HG02759 (cell line): ENCODE measurements around the gene IKBKG.
"Not testable (repeated sequence)": the region's sequence is repeated elsewhere in the genome, so short reads cannot be mapped to it uniquely, and the experiment has no call there.

Source experiments
- ATAC-seq: cut with Tn5 transposase; IDR thresholded peaks from one replicate; pipeline ENCODE4 v1.9.1; 2021; ENCODE audit warnings: mild to moderate bottlenecking, moderate library complexity; ENCODE audit not compliant: unreplicated experiment

Gene IKBKG

GRCh38 chrX:154525606-154526490, 21.6 kb upstream of the IKBKG start:
- no peak for ATAC-seq

- peak; percentile 69 for ATAC-seq
Observed at GRCh38 chrX:154526901-154527675, 20.3 kb upstream of the IKBKG start.

GRCh38 chrX:154529206-154529612, 18.2 kb upstream of the IKBKG start:
- ATAC-seq = no peak

- ATAC-seq = no peak
Observed at GRCh38 chrX:154530286-154530685, 17.1 kb upstream of the IKBKG start.

- ATAC-seq = no peak
Observed at GRCh38 chrX:154531626-154532025, 15.8 kb upstream of the IKBKG start.

- no peak for ATAC-seq
Observed at GRCh38 chrX:154532690-154533089, 14.7 kb upstream of the IKBKG start.

- peak; percentile 95 for ATAC-seq
Observed at GRCh38 chrX:154534526-154535322, 12.7 kb upstream of the IKBKG start.

GRCh38 chrX:154535892-154536291, 11.5 kb upstream of the IKBKG start:
- ATAC-seq = no peak

- ATAC-seq = no peak
Observed at GRCh38 chrX:154539077-154539476, 8.3 kb upstream of the IKBKG start.

- not testable (repeated sequence) for ATAC-seq
Observed at GRCh38 chrX:154540365-154540764, 7.1 kb upstream of the IKBKG start.

GRCh38 chrX:154540897-154541535, 6.4 kb upstream of the IKBKG start:
- no peak for ATAC-seq

GRCh38 chrX:154541589-154541895, 5.9 kb upstream of the IKBKG start:
- no peak for ATAC-seq

- ATAC-seq = no peak
Observed at GRCh38 chrX:154541896-154542722, 5.3 kb upstream of the IKBKG start.

- no peak for ATAC-seq
Observed at GRCh38 chrX:154542723-154543424, 4.5 kb upstream of the IKBKG start.

- ATAC-seq = no peak
Observed at GRCh38 chrX:154545673-154546274, 1.6 kb upstream of the IKBKG start.

- peak; percentile 60 for ATAC-seq
Observed at GRCh38 chrX:154546354-154547244, 821 bp upstream of the IKBKG start, which contains the start of gene G6PD. G6PD (minus strand) TSS chrX:154546846; CDS start chrX:154546155, 691 bp downstream.

GRCh38 chrX:154548028-154548316, 552 bp downstream of the IKBKG start:
- ATAC-seq = no peak

GRCh38 chrX:154549766-154550165, 2.3 kb downstream of the IKBKG start:
- ATAC-seq = no peak
